IPS-NIHi7 (cell line): ENCODE data around the gene GABRG3.

Source experiments
- DNase-seq: peaks from one replicate; pipeline ENCODE4 v3.0.0; 2012; ENCODE audit warnings: mixed read lengths; ENCODE audit errors: extremely low spot score

The GABRG3 gene

GRCh38 chr15:26970712-26971210 lies at the start of gene GABRG3:
Gene GABRG3 (plus strand): TSS chr15:26971181.
- peak; percentile 62 for DNase-seq

- DNase-seq, result no peak
These were observed 49.5 kb upstream of the GABRG3 start for GRCh38 chr15:26921433-26921832.

- no peak for DNase-seq
These were observed 44.9 kb upstream of the GABRG3 start for GRCh38 chr15:26926081-26926480.

- DNase-seq, result no peak
These were observed 42.9 kb upstream of the GABRG3 start for GRCh38 chr15:26928051-26928450.

GRCh38 chr15:26929588-26929987 lies 41.4 kb upstream of the GABRG3 start:
- DNase-seq, result no peak

- DNase-seq, result no peak
These were observed 36.1 kb upstream of the GABRG3 start for GRCh38 chr15:26934848-26935247.

GRCh38 chr15:26935322-26935721 lies 35.7 kb upstream of the GABRG3 start:
- DNase-seq, result no peak

GRCh38 chr15:26936502-26936901 lies 34.5 kb upstream of the GABRG3 start:
- no peak for DNase-seq

- no peak for DNase-seq
These were observed 33.8 kb upstream of the GABRG3 start for GRCh38 chr15:26937134-26937533.

GRCh38 chr15:26939398-26939797 lies 31.6 kb upstream of the GABRG3 start:
- no peak for DNase-seq

GRCh38 chr15:26941489-26941888 lies 29.5 kb upstream of the GABRG3 start:
- DNase-seq, result no peak

- no peak for DNase-seq
These were observed 27.1 kb upstream of the GABRG3 start for GRCh38 chr15:26943866-26944265.

GRCh38 chr15:26945046-26945445 lies 25.9 kb upstream of the GABRG3 start:
- DNase-seq, result no peak

GRCh38 chr15:26950001-26950400 lies 21.0 kb upstream of the GABRG3 start:
- no peak for DNase-seq

- no peak for DNase-seq
These were observed 16.6 kb upstream of the GABRG3 start for GRCh38 chr15:26954403-26954802.

- DNase-seq, result peak; percentile 89
These were observed 3.2 kb upstream of the GABRG3 start for GRCh38 chr15:26967719-26968269.

- no peak for DNase-seq
These were observed 2.2 kb upstream of the GABRG3 start for GRCh38 chr15:26968806-26969205.

- DNase-seq, result peak; percentile 36
These were observed 464 bp downstream of the GABRG3 start for GRCh38 chr15:26971271-26972018.

- no peak for DNase-seq
These were observed 1.7 kb downstream of the GABRG3 start for GRCh38 chr15:26972636-26973035.

GRCh38 chr15:26974120-26974780 lies 3.3 kb downstream of the GABRG3 start:
- DNase-seq, result peak; percentile 49

- DNase-seq, result no peak
These were observed 10.5 kb downstream of the GABRG3 start for GRCh38 chr15:26981492-26981891.

GRCh38 chr15:26983822-26984221 lies 12.8 kb downstream of the GABRG3 start:
- DNase-seq, result peak; percentile 67

- DNase-seq, result no peak
These were observed 14.1 kb downstream of the GABRG3 start for GRCh38 chr15:26985050-26985449.
